Fibroblast of lung (primary cell): ENCODE data around the gene CWH43.

Experiments
- EZH2 ChIP-seq: IDR thresholded peaks from 2 replicates; pipeline ENCODE4 v1.5.1; 2012; ENCODE audit warnings: low read length, control low read depth, mild to moderate bottlenecking; ENCODE audit errors: missing control alignments
- TF ChIP-seq, protein P1 (sequence below), 2 donors: IDR thresholded peaks in 1 of 2; conservative IDR thresholded peaks in 1 of 2; 1 replicate in 1 of 2; 2 replicates in 1 of 2; pipeline ENCODE4 v1.5.1; 2011 to 2012; ENCODE audit warnings: low read length in 2 of 2, control low read depth in 1 of 2, inconsistent platforms in 1 of 2, low read depth in 1 of 2, mild to moderate bottlenecking in 1 of 2

DNA sequence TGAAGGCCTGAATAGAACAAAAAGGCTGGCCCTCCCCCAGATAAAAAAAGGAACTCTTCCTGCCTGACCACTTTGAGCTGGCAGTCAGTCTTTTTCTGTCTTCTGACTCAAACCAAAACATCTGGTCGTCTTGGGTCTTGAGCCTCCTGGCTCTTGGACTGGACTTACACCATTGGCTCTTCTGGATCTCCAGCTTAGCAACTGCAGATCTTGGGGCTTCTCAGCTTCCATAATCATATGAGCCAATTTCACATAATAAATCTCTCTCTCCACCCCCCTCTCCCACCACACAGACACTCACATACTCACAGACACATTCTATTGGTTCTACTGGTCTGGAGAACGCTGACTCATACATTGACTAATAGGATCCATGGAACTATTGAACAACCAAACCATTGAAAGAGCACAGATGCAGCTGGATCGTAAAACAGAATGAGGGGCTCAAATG is 15.6 kb upstream of the CWH43 start:
- TF ChIP-seq, protein P1, sequence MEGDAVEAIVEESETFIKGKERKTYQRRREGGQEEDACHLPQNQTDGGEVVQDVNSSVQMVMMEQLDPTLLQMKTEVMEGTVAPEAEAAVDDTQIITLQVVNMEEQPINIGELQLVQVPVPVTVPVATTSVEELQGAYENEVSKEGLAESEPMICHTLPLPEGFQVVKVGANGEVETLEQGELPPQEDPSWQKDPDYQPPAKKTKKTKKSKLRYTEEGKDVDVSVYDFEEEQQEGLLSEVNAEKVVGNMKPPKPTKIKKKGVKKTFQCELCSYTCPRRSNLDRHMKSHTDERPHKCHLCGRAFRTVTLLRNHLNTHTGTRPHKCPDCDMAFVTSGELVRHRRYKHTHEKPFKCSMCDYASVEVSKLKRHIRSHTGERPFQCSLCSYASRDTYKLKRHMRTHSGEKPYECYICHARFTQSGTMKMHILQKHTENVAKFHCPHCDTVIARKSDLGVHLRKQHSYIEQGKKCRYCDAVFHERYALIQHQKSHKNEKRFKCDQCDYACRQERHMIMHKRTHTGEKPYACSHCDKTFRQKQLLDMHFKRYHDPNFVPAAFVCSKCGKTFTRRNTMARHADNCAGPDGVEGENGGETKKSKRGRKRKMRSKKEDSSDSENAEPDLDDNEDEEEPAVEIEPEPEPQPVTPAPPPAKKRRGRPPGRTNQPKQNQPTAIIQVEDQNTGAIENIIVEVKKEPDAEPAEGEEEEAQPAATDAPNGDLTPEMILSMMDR (conservative IDR thresholded peaks at IDR 0.05 in 1 of 2, IDR thresholded peaks at IDR 0.05 in 1 of 2; ENCODE audit: low read depth in 1 of 2, low read length in 2 of 2): no peak
- TF ChIP-seq EZH2: no peak
